Heart right ventricle (tissue), 16 donors: ENCODE data around the gene SLC35B1. TPM values are rescaled to one million over a fixed set of nuclear protein-coding genes. Genes with fewer than 3 reads are reported as not detected.

ENCODE experiments used
- ATAC-seq, 8 donors: fragments of 200-7000 bp; cut with Tn5 transposase; one replicate each; pipeline ENCODE4 v1.9.1; 2020; ENCODE audit warnings: mild to moderate bottlenecking in 8 of 8, moderate library complexity in 8 of 8, moderate number of reproducible peaks in 1 of 8
- DNase-seq, 2 donors: peaks; one replicate each; pipeline ENCODE4 v3.0.0-alpha.2; 2020
- H3K27ac ChIP-seq, 10 donors: fragments of 200-600 bp; sonication (generic) in 2 of 10; one replicate each; pipeline versions ENCODE4 v1.5.0 to v1.8.0; 2020 to 2022; ENCODE audit warnings: mild to moderate bottlenecking in 3 of 10
- H3K27me3 ChIP-seq, 7 donors: fragments of 200-600 bp; one replicate each; pipeline ENCODE4 v1.8.0; 2021 to 2022; ENCODE audit warnings: mild to moderate bottlenecking in 2 of 7
- H3K36me3 ChIP-seq, 9 donors: fragments of 200-600 bp; sonication (generic) in 1 of 9; one replicate each; pipeline versions ENCODE4 v1.5.0 to v1.8.0; 2020 to 2022; ENCODE audit warnings: mild to moderate bottlenecking in 2 of 9
- H3K4me1 ChIP-seq, 9 donors: fragments of 200-600 bp; sonication (generic) in 1 of 9; one replicate each; pipeline versions ENCODE4 v1.5.0 to v1.8.0; 2020 to 2022; ENCODE audit warnings: mild to moderate bottlenecking in 4 of 9
- H3K4me3 ChIP-seq, 10 donors: fragments of 200-600 bp; sonication (generic) in 2 of 10; one replicate each; pipeline versions ENCODE4 v1.5.0 to v1.8.0; 2020 to 2022; ENCODE audit warnings: mild to moderate bottlenecking in 7 of 10, moderate library complexity in 2 of 10
- H3K9me3 ChIP-seq, 11 donors: fragments of 200-600 bp in 10 of 11; sonication (generic) in 2 of 11; one replicate each; pipeline versions ENCODE4 v1.5.0 to v1.8.0; 2013 to 2022; ENCODE audit warnings: mild to moderate bottlenecking in 2 of 11, control low read depth in 1 of 11, moderate library complexity in 1 of 11
- WGBS, 2 donors: extraction: QIAGEN DNeasy Blood & Tissue Kit; methylation state at CpG; one replicate each; pipeline ENCODE4 v1.1.7; 2013; ENCODE audit warnings: inconsistent platforms in 1 of 2; 5-methylcytosine and 5-hydroxymethylcytosine counted together
- intact Hi-C, 10 donors: fragments of 100-400 bp; cut with DNase I; formaldehyde crosslinking; loops; one replicate each; pipeline versions ENCODE4 v1.11.1 to v1.14.2; 2022
- polyA plus RNA-seq, 2 donors: library from polyadenylated mRNA; stranded (reverse); fragments of 200-250 nt; gene quantifications; one replicate each; pipeline ENCODE4 v1.2.3, GENCODE V29; 2013
- total RNA-seq, 10 donors: library from RNA; stranded (reverse); fragmentation: NEBNext Ultra II Directional in 3 of 10; extraction: Animal tissue kit (Norgen Biotek cat#: 25700) in 3 of 10; gene quantifications; one replicate each; pipeline versions ENCODE4 v1.2.1 to v1.2.4, GENCODE V29; 2021 to 2023
- TF ChIP-seq, protein P1 (sequence below), 9 donors: fragments of 200-600 bp; sonication (generic) in 2 of 9; IDR thresholded peaks; one replicate each; pipeline versions ENCODE4 v1.5.0 to v1.8.0; 2021 to 2022; ENCODE audit warnings: antibody characterized with exemption in 9 of 9, mild to moderate bottlenecking in 5 of 9, moderate library complexity in 1 of 9
- donor health status: Arrhythmogenic right ventricular cardiomyopathy.
- donor health status: ischemic (EF 13 %, LVEDD 7.1; RV severe dilation, severe dysfunction).
- donor health status: healthy with polysubstance abuse.
- donor health status: DM: no; HTN: yes; CAD: no.
- donor health status: DM: no; HTN: no; CAD: no.
- donor health status: ischemic (EF 25% LVEDD 6.9; RV normal size, moderate dysfunction).
- donor health status: ischemic (EF 25% LVEDD 5.7; RV mildly dilated, moderate dysfunction).
- donor health status: healthy.
- donor health status: DM: yes; HTN: yes; CAD: no.
- donor health status: Ischemic cardiomyopathy.
- donor health status: ischemic (EF 35%, LVEDD 5.7; RV mildly dilated, moderate dysfunction).
- donor health status: nonischemic (EF 11% LVEDD 7.7; RV severe dilation, severe dysfunction).
- donor health status: DM: yes; HTN: yes; CAD: no.
- donor health status: PGD.
- donor health status: ischemic (EF 29% LVEDD 5.4; RV normal size, mild dysfunction).
- donor health status: nonischemic (EF 23%, LVEDD 6.1; RV moderate dilation, normal function).

SLC35B1 gene
- total and polyA plus RNA-seq, 12 donors: 60.5 to 146 (median 69.9) TPM

DNA sequence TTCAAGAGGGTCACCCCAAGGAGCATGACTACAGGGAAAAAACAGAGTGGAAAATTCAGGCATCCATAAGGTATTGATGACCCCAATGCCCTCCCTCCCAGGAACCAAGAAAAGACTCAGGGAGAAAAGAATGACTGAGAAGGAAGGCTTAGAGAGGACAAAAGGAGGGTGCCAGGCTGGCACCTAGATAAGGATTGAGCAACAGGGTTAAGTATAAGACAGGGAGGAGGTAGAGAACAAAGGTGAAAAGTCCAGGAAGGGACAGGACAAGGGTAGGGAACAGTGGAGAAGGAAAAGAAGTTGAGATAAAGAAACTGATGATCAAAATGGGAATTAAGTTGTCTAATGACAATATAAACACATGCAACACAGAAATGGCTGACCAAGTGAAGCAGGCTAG, 2.5 kb downstream of the SLC35B1 start:
- TF ChIP-seq, protein P1, sequence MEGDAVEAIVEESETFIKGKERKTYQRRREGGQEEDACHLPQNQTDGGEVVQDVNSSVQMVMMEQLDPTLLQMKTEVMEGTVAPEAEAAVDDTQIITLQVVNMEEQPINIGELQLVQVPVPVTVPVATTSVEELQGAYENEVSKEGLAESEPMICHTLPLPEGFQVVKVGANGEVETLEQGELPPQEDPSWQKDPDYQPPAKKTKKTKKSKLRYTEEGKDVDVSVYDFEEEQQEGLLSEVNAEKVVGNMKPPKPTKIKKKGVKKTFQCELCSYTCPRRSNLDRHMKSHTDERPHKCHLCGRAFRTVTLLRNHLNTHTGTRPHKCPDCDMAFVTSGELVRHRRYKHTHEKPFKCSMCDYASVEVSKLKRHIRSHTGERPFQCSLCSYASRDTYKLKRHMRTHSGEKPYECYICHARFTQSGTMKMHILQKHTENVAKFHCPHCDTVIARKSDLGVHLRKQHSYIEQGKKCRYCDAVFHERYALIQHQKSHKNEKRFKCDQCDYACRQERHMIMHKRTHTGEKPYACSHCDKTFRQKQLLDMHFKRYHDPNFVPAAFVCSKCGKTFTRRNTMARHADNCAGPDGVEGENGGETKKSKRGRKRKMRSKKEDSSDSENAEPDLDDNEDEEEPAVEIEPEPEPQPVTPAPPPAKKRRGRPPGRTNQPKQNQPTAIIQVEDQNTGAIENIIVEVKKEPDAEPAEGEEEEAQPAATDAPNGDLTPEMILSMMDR (IDR thresholded peaks at IDR 0.05): no peak
- Histone ChIP-seq H3K27me3 (no peaks in the 10 kb centered on the region), H3K27ac (no peak overlapping the region), H3K9me3 (no peaks in the 10 kb centered on the region), H3K4me1 (peaks cover 6 to 50% (median 27%) of the 10 kb centered on the region in 9 donors), H3K4me3 (no peak overlapping the region), H3K36me3 (peaks cover 0 to 66% (median 52%) of the 10 kb centered on the region in 9 donors)
- ATAC-seq (no peak), DNase-seq (no peak)
- intact Hi-C loops: loop anchor here (5.0 to 10.0 kb wide), 8 partner anchors 72 to 300 kb away; partner anchors contain the start of genes DLX3 (in 6 of the 10), TAC4 (in 2 of the 10) and KAT7 (in 1 of the 10)

DNA sequence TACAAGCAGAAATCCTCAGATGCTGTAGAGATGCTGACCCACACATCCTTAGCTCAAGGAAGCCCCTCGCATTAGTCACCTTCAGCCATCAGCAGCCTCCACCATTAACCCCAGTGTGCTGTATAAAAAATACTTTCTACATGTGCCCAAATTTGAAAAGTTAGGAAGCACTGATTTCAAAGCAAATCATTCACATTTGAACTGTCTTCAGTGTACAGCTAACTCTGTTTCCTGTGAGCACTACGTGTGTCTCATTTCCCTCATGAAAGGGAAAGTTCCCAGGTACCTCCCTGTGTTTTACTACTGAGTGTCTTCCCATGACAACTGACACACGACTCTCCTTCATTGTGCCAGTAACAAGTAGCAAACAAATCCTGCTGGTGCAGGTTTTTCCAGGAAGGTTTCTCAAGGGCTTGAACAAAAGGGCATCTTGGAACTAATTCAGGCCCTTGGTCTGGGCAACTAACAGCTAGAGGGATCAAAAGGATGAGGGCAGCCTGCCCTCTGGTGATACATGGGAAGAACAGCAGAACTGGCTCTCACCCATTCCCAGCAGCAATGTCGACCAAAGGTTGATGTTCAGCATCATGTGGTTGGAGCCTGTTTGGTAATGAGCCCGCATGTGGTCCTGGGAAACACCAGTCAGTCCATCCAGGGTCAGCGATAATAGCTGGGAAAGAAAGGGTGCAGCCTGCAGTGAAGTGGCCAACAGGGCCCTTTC, 4.0 kb downstream of the SLC35B1 start:
- Histone ChIP-seq H3K36me3 (peaks cover 0 to 77% (median 52%) of the 10 kb centered on the region in 9 donors), H3K27ac (peak overlapping the region in 1 of 10 donors; percentile 61), H3K4me3 (no peak overlapping the region), H3K27me3 (no peaks in the 10 kb centered on the region), H3K4me1 (peaks cover 6 to 55% (median 23%) of the 10 kb centered on the region in 9 donors), H3K9me3 (no peaks in the 10 kb centered on the region)
- intact Hi-C loops: loop anchor here in 6 of 10 donors (10.0 kb wide), 3 partner anchors 151 to 299 kb away; partner anchors contain the start of gene DLX3 (in 5 of the 6)
- no peak for DNase-seq
- peak in 2 of 8 donors; percentile 10 to 24 for ATAC-seq
- TF ChIP-seq, protein P1 (IDR thresholded peaks at IDR 0.05): peak; percentile 17 to 66 (median 50)
- WGBS, 2 donors: 55 to 61% methylated on average over 6 of the region's 6 CpGs

DNA sequence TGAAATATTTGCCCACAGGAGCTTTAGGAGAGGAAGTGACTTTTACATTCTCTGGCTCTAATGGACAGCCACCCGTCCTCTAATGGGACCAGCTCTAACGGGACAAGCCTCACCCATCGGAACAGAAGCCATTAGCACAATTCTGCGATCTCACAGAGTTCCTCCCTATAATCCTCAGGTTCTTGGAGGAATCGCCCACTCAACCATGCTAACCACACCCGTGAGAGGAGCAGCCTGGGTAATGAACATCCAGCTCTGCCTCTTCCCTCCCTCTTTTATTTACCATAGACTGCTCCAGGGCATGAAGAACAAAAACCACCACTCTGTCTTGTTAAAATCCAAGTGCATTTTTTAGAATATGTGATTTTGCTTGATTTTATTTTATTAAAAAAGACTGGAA, 6.8 kb downstream of the SLC35B1 start:
- ATAC-seq (no peak), DNase-seq (no peak)
- TF ChIP-seq, protein P1 (IDR thresholded peaks at IDR 0.05): no peak
- intact Hi-C loops: loop anchor here in 6 of 10 donors (10.0 kb wide), 3 partner anchors 154 to 296 kb away; partner anchors contain the start of gene DLX3 (in 5 of the 6)
- Histone ChIP-seq H3K4me1 (peaks cover 0 to 50% (median 7%) of the 10 kb centered on the region in 9 donors), H3K9me3 (no peaks in the 10 kb centered on the region), H3K36me3 (peaks cover 0 to 71% (median 52%) of the 10 kb centered on the region in 9 donors), H3K27me3 (no peaks in the 10 kb centered on the region), H3K27ac (no peak overlapping the region), H3K4me3 (no peak overlapping the region)
- 85 to 87% methylated on average over 6 of the region's 6 CpGs for WGBS, 2 donors

DNA sequence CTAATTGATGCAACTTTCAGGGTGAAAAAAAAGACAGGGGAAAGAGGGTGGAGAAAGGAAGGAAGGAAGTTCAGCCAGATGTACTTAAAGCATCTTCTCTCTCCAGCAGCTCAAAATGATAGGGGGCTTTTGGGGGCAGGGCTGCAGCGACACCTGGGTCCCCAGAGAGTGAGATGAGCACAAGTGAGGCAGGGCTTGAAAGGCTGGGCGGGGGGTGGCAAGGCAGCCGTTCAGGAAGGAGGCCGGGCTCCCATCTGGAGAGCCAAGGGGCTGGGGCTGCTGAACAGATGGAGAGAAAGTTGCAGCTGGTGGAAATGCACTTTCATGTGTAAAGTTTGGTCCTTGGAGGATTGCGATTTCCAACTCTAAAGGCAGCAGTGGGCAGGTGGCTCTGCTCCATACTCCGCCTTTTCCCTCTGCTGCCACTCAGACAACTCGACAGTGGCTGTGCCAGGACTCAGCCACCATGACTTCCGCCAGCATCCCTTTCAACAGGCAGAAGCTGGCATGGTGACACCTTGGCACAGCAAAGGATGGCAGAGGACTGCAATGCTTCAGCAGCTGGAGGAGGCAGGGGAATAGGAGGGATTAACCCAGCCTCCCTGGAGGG, 7.7 kb downstream of the SLC35B1 start:
- intact Hi-C loops: loop anchor here in 6 of 10 donors (10.0 kb wide), 3 partner anchors 155 to 295 kb away; partner anchors contain the start of gene DLX3 (in 5 of the 6)

More for the DNA sequence above, 7.7 kb downstream of the SLC35B1 start:
- H3K4me1 ChIP-seq: peaks cover 0 to 51% (median 7%) of the 10 kb centered on the region in 9 donors
- peaks cover 0 to 62% (median 45%) of the 10 kb centered on the region in 9 donors for H3K36me3 ChIP-seq
- TF ChIP-seq, protein P1 (IDR thresholded peaks at IDR 0.05): no peak
- peak; percentile 21 to 79 (median 68) for ATAC-seq
- no peaks in the 10 kb centered on the region for H3K27me3 ChIP-seq
- peak; percentile 50 to 55 for DNase-seq
- no peak overlapping the region for H3K4me3 ChIP-seq
- WGBS, 2 donors: 47 to 53% methylated on average over 8 of the region's 8 CpGs
- peak overlapping the region in 2 of 10 donors; percentile 41 to 50 for H3K27ac ChIP-seq
- no peaks in the 10 kb centered on the region for H3K9me3 ChIP-seq
